GM18861 (cell line): Measurements from ENCODE around the gene SCMH1.

Source experiments
- ATAC-seq: cut with Tn5 transposase; IDR thresholded peaks from one replicate; pipeline ENCODE4 v1.9.1; 2021; ENCODE audit not compliant: unreplicated experiment

SCMH1 gene

DNA sequence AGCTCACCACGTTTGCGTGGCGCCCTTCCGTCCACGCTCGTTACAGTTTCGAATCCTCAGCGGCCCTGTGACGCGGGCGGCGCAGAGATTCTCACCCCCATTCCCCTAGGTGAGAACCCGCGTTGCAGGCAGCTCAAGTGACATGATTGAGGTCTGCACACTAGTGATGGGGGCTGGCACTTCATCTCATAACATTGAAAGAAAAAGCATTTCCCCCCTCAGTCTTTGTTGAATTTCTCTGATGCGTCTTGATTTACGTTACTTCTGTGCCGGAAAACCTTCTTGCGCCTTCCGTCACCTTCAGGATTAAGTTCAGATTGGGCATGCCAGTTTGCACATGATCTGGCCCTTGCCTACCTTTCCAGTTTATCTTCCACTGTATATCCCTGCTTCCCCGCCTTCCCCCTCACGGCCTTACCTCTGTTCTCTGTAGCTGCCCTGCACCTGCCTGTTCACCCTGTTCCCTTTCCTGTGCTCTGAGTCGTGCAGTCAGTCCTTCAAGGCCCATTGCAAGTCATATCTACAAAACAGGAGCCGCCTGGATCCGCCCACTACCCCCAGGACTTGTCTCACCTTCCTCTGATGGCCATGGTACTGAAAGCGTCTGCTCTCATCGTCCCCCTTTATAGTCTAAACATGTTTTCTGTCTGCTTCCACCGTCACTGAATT is 261.5 kb downstream of the SCMH1 start:
- ATAC-seq, result peak; percentile 3

DNA sequence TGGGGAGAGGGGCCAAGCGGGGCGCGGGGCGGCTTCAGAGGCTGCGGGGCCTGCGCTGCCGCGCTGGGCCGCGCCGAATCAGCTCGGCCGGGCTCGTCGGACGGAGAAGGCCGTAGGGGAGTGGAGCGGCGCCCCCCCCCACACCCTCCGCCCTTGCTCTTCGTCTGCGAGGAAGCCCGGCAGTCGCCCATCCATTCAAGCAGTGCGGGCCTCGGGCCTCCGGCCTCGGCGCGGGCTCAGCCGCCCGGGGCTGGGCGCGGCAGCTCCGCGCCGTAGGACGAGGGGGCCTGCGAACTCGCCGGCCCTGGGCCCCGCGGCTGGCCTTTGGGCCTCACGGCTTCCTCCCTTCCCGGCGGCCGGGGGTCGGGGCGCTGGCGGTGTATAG is 262.0 kb downstream of the SCMH1 start:
- ATAC-seq, result peak; percentile 11

DNA sequence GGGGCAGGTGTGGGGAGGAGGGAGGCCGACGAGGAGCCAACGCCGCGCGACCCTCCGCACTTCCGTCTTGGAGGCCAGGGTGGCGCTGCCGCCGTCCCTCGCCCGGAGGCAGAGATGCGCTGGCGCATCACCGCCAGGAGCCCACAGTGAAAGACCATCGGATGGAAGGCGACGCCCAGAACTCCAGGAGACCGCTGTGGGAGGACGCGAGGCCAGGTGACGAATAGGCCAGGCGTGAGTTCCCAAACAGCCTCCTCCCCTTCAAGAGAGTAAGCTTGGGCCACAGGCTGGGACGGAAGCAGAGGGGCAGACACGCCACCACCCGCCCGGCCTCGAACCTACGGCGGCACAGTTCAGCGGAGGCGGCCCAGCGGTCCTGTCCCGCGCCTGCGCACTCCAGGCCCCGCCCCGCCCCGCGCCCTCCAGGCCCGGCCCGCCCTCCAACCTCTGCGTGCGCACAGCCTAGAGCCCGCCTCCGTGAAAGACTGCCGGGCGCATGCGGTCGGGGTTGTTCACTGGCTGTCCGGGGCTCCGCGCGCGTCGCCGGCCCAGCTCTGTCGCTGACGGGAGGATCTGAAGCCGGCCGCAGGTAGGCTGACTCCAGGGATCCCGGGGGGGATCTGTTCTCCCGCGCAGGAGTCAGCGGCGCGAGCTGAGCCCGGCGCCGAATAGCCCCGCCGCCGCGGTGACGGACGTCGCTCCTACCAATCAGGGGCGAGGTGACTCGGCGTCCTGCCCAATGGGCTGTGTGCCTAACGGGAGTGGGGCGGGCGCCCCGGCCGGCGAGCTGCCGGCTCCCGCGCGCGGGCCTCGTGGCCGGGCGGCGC is 262.7 kb downstream of the SCMH1 start, which contains the start of gene CTPS1:
Gene CTPS1, plus strand, starts transcription at position 456 of the 827 bp plus-strand sequence. CDS start 3,595 bp downstream, outside the sequence.
- ATAC-seq, result peak; percentile 81

DNA sequence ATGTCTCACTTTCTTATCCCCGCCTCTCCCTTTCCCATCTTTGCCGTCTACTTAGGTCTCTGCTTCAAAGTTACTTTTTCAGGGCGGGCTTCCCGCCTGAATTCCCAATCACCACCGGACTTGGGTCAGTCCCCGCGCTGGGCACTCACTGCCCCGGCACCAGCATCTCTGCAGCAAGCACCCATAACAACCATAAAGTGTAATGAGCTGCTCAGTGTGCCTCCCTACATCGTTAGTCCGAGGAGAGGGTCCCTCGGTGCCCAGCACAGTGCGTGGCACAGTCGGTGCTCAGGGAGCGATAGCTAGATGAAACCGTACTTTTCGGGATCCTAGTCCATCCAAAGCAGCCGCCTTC is 263.2 kb downstream of the SCMH1 start:
- ATAC-seq, result no peak

DNA sequence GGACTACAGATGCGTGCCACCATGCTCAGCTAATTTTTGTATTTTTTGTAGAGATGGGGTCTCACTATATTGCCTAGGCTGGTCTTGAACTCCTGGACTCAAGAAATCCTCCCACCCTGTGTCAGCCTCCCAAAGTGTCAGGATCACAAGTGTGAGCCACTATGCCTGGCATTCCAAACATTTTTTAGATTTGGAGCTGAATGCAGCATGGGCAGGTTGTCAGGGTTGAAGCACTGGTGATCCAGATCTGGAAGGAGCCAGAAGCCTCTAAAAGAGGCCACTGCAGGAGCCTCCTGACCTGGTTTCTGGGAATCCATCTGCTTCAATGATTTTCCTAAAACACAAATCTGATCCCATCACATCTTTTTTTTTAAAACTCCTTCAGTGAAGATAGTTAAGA is 264.4 kb downstream of the SCMH1 start:
- ATAC-seq, result no peak
